ENCODE data around the gene TLR1.

- no peak for TF ChIP-seq CTCF (IDR thresholded peaks at IDR 0.05; ENCODE audit: poor library complexity, severe bottlenecking)
- TF ChIP-seq SMC3 (conservative IDR thresholded peaks at IDR 0.05; ENCODE audit: poor library complexity) = no peak
- TF ChIP-seq EP300 (conservative IDR thresholded peaks at IDR 0.05; ENCODE audit: poor library complexity, severe bottlenecking) = no peak
- no peak for TF ChIP-seq EZH2 (IDR thresholded peaks at IDR 0.05; ENCODE audit: borderline replicate concordance, insufficient read depth, low read length, poor library complexity, severe bottlenecking)
- no peak for TF ChIP-seq REST (IDR thresholded peaks at IDR 0.05; ENCODE audit: borderline replicate concordance)
Observed at GRCh38 chr4:38769441-38769840, 35.1 kb downstream of the TLR1 start.

Data from neural cell (in vitro differentiated cells).